Kidney glomerular epithelial cell (primary cell): Measurements from ENCODE around the gene RAB33B.

Experiments
- DNase-seq: peaks from one replicate; lab custom pipeline; 2025; lab: John Stamatoyannopoulos, UW

Gene RAB33B

GRCh38 chr4:139508581-139509237, 54.8 kb downstream of the RAB33B start:
- no peak for DNase-seq

GRCh38 chr4:139509727-139510410, 55.9 kb downstream of the RAB33B start:
- DNase-seq, result no peak

- DNase-seq, result no peak
These were observed 57.4 kb downstream of the RAB33B start for GRCh38 chr4:139511320-139511719.

- DNase-seq, result no peak
These were observed 60.6 kb downstream of the RAB33B start for GRCh38 chr4:139514382-139515059.

GRCh38 chr4:139515531-139515958, 61.6 kb downstream of the RAB33B start:
- DNase-seq, result no peak

GRCh38 chr4:139521754-139522401, 68.0 kb downstream of the RAB33B start:
- no peak for DNase-seq

- DNase-seq, result no peak
These were observed 68.5 kb downstream of the RAB33B start for GRCh38 chr4:139522457-139522856.

GRCh38 chr4:139523076-139523475, 69.2 kb downstream of the RAB33B start:
- no peak for DNase-seq

- DNase-seq, result no peak
These were observed 70.2 kb downstream of the RAB33B start for GRCh38 chr4:139524062-139524631.

GRCh38 chr4:139525414-139525813, 71.5 kb downstream of the RAB33B start:
- no peak for DNase-seq
